ENCODE results near the gene TBPL1.
A peak's percentile ranks its signal among the peaks of the same experiment; 100 is the strongest.
"Not testable (repeated sequence)": the region's sequence is repeated elsewhere in the genome, so short reads cannot be mapped to it uniquely, and the experiment has no call there.

TBPL1 gene

GRCh38 chr6:133977983-133978895 is 25.2 kb downstream of the TBPL1 start:
- DNase-seq: no peak

- no peak for DNase-seq
Observed at GRCh38 chr6:133978896-133979240, 25.8 kb downstream of the TBPL1 start.

DNA sequence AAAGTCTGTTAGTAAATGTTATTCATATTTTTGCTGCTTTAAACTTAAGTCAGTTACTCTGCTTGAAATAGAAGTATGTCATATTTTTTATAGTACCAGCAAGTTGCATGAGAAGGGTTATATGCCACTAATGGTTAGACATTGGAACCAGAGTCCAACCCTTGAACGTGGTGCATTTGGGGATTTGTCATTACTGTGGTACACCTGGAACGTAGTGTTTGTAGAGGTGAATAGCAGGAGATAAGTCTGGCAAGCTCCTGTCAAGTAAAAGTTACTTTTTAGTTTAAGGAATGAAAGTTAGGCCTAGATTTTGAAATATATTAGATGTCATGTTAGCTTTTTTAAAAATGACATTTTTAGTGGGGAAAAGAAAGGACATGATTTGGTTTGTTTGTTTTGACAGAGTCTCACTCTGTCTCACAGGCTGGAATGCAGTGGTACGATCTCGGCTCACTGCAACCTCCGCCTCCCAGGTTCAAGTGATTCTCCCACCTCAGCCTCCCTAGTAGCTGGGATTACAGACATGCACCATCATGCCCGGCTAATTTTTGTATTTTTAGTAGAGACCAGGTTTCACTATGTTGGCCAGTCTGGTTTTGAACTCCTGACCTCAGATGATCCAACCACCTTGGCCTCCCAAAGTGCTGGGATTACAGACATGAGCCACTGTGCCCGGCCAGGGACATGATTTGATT is 26.4 kb downstream of the TBPL1 start:
- not testable (repeated sequence) for DNase-seq

GRCh38 chr6:133980168-133980567 is 27.1 kb downstream of the TBPL1 start:
- no peak for DNase-seq

DNA sequence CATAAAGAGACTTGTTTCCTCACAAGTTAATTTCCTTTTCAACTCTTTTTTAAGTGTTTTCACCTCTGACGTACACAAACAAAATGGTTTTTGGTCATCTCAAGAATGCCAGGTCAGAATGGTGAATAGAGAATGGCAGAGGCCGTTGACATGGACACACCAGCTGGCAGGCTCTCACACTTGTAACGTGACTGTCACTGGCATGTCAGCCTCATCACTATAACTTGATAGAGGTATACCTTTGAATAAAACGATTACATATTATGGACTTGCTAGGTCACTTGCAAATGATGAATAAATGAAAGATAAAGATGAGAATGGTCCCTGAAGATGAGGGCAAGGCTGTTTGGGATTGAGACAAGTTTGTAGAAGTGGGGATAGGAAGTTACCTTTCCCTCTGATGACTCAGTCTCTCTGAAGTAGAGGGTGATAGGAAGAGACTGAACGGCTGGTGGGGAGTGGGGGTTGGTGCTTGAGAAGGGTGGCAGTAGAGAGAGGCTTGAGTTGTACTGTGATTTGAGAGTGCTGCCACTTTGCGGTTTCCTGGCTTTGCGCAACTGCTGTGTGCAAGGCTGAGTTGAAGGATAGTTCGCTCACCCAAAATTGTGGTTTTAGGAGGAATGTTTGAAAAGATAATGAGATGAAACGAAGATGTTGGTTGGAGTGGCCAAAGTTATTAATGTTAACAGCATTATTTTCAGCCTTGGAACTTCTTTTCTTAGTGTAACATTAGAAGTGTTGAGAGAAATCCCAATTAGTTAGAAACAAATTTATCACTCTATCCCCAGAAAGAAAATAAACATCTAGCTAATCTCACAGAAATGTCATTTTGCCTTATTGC is 30.3 kb downstream of the TBPL1 start:
- peak; percentile 90 for DNase-seq

- DNase-seq: peak; percentile 23
Observed at GRCh38 chr6:133985970-133986369, 32.9 kb downstream of the TBPL1 start.

DNA sequence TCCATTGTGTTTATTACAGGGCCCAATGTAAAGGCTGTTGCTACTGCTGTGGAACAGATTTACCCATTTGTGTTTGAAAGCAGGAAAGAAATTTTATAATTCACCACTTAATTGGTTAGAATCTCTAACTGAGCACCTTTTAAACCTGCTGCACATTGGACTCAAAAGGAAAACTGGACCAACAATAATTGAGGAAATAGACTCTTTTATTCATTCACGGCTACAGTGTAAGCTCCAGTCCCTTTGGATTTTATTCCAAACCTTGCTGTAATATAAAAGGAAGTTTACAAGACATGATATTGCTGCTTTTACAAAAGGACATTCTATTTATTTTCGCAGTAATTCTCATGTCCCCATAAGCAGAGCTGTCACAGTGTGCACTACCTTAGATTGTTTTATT is 33.9 kb downstream of the TBPL1 start:
- no peak for DNase-seq

DNA sequence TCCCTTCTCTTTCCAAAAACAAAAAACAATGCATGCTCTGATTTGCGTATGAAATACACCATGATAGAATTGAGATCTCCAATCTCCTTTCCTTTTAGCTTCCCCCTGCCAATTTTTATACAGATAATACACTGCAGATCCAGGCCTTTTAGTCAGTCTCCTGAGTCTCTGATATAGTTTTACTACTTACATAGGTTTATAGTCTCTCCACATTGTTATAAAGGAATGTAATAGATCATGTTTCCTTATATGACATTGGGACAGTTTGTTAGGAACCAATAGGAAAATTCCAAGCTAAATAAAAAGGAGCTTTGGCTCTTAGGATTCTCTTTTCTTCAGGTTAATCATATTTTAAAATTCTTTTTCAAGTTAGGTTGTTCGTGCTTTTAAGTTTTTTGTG is 36.5 kb downstream of the TBPL1 start:
- no peak for DNase-seq

GRCh38 chr6:133990321-133990720 is 37.3 kb downstream of the TBPL1 start:
- DNase-seq: no peak

- DNase-seq: no peak
Observed at GRCh38 chr6:133991096-133991593, 38.1 kb downstream of the TBPL1 start.

GRCh38 chr6:133992992-133993680 is 40.1 kb downstream of the TBPL1 start:
- DNase-seq: no peak

- no peak for DNase-seq
Observed at GRCh38 chr6:133995296-133995695, 42.3 kb downstream of the TBPL1 start.

DNA sequence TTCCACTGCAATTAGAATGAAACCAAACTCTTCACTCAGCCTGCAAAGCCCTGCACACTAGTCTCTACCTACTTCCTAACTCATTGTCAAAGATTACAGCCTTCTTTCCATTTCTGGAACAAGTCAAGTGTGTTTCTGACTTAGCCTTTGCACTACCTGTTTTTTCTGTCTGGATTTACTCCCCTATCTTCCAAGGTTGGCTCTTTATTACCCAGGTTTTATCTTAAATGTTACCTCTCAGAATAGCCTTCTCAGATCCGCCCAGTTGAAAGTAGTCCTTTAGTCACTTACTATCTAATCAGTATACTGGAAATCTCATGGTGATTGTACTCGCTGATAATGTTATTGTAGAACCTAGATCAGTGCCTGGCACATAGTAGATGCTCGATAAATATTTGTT is 42.7 kb downstream of the TBPL1 start:
- no peak for DNase-seq

DNA sequence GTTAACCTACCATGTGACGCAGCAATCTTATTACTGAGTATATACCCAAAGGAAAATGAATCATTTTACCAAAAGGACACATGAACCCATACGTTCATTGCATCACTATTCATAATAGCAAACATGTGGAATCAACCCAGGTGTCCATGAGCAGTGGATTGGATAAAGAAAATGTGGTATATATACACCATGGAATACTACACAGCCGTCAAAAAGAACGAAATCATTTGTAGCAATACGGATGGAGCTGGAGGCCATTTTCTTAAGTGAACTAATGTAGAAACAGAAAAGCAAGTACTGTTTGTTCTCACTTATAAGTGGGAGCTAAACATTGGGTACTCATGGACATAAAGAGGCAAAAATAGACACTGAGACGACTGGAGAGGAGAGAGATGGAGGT is 44.2 kb downstream of the TBPL1 start:
- DNase-seq: no peak

- DNase-seq: no peak
Observed at GRCh38 chr6:133999305-133999704, 46.3 kb downstream of the TBPL1 start.

DNA sequence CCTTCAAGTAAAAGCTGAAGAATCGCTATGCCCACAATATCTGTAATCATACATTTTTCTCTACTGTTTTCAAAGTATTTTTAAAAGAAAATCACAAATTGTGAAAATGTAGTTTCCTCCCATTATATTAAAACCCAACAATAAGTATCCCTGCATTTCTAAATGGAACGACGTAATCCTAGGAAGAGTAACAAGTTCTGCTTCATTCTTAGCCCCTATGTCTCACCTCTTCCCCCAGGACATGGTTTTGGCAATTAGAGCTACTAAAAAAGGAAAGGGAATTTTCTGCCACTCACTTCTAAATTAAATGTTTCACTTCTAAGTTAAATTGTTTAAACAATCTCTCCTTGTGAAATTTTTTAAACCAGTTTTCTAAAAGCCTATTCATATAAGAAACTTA is 47.4 kb downstream of the TBPL1 start:
- DNase-seq: no peak

- no peak for DNase-seq
Observed at GRCh38 chr6:134002821-134003220, 49.8 kb downstream of the TBPL1 start.

DNA sequence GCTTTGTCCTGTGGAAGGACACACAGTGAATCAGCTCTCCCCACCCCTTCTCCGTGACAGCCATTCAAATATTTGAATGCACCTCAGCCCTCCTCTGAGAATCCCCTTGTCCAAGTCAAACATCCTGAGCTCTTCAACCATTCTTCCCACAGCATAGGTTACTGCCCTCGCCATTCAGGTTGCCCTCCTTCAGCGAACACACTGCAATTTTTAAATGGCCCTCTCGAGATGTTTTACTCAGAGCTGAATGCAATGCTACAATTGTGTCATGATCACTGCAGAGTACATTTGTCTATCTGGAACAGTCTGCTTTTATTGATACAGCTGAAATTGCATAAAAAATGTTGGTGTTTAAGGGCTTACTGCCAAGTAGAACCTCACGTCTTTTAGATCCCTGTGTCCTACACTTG is 50.5 kb downstream of the TBPL1 start:
- no peak for DNase-seq

- no peak for DNase-seq
Observed at GRCh38 chr6:134004714-134005113, 51.7 kb downstream of the TBPL1 start.

DNA sequence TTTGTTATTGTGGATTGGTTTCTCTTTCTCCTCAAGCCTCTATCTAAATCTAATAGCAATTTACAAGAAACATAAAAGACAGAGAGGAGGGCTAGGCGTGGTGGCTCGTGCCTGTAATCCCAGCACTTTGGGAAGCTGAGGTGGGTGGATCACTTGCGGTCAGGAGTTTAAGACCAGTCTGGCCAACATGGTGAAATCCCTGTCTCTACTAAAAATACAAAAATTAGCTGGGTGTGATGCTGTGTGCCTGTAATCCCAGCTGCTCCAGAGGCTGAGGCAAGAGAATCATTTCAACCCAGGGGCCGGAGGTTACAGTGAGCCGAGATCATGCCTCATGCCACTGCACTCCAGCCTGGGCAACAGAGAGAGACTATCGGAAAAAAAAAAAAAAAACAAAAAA is 52.8 kb downstream of the TBPL1 start:
- no peak for DNase-seq

DNA sequence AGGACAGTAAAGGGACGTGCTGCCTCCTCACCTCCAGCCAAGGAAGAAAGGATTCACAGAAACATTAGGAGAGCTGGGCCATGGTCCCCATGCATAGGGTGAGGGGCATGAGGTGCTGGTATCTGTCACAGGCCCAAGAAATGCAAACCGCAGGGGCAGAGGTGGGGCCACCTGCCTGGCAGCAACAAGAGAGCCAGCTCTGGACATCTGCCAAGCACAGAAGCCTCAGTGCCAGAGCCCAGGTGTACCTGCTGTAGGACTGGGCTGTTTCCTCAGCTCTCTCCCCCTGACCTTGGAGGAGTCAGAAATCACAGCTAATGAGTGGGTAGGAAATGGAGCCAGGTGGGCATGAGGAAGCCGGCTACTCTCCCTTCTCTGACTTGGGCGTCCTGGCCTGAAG is 54.1 kb downstream of the TBPL1 start:
- DNase-seq: no peak

GRCh38 chr6:134009876-134010275 is 56.9 kb downstream of the TBPL1 start:
- DNase-seq: no peak

DNA sequence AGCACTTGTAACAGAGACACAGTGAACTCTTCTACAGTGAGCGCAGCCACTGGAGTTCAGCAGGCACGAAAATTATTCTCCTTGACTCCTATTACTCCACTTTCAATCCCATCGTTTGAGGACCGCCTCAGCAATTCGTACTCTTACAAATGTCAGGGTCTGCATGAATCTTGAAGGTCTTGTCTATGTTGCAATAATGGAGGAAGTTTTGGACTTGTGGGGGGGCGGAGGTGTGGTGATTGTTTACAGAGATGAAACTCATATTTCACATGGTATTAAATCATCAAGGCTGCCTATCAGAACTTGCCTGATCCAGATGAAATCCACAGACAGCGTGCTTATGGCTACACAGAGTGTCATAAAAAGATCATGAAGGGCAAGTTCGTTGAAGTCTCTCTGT is 57.4 kb downstream of the TBPL1 start:
- no peak for DNase-seq

Measured in activated CD4-positive, alpha-beta T cell treated with anti-CD3 and anti-CD28 coated beads, Interleukin-10, Interleukin-2, amounts not matched to agents 100 ng/mL and 50 ng/mL, durations not matched to agents 16 hours and 8 hours (primary cell).